ENCODE data around the gene CHTF18.
"Not testable (repeated sequence)": the region's sequence is repeated elsewhere in the genome, so short reads cannot be mapped to it uniquely, and the experiment has no call there.

DNA sequence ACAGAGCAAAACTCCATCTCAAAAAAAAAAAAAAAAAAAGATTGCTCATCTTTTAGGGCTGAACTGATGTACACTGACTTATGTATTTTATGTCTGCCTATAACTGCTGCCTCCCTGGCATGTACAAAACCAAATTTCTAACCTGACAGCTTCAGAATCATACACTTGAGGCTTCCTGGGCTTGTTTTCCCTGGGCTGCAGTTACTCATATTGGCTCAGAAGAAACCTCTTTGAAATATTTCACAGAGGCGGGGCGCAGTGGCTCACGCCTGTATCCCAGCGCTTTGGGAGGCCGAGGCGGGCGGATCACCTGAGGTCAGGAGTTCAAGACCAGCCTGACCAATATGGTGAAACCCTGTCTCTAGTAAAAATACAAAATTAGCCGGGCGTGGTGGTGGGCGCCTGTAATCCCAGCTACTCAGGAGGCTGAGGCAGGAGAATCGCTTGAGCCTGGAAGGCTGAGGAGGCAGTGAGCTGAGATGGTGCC is 34.3 kb upstream of the CHTF18 start:
- not testable (repeated sequence) for TF ChIP-seq EZH2phosphoT487 (IDR thresholded peaks at IDR 0.05; ENCODE audit: unreplicated experiment); POLR2AphosphoS5 (IDR thresholded peaks at IDR 0.05; ENCODE audit: low read depth); NANOG (IDR thresholded peaks at IDR 0.05; ENCODE audit: borderline replicate concordance); CREB1 (CRISPR knock-in tag; IDR thresholded peaks at IDR 0.05; ENCODE audit: low read depth); EZH2 (IDR thresholded peaks at IDR 0.05; ENCODE audit: low read depth, unreplicated experiment); JUNB (IDR thresholded peaks at IDR 0.05; ENCODE audit: unreplicated experiment); STAT1 (IDR thresholded peaks at IDR 0.05; ENCODE audit: unreplicated experiment); ZNF114 (CRISPR knock-in tag; IDR thresholded peaks at IDR 0.05); ZNF331 (CRISPR knock-in tag; IDR thresholded peaks at IDR 0.05; ENCODE audit: low read depth)
- TF ChIP-seq, protein P1, sequence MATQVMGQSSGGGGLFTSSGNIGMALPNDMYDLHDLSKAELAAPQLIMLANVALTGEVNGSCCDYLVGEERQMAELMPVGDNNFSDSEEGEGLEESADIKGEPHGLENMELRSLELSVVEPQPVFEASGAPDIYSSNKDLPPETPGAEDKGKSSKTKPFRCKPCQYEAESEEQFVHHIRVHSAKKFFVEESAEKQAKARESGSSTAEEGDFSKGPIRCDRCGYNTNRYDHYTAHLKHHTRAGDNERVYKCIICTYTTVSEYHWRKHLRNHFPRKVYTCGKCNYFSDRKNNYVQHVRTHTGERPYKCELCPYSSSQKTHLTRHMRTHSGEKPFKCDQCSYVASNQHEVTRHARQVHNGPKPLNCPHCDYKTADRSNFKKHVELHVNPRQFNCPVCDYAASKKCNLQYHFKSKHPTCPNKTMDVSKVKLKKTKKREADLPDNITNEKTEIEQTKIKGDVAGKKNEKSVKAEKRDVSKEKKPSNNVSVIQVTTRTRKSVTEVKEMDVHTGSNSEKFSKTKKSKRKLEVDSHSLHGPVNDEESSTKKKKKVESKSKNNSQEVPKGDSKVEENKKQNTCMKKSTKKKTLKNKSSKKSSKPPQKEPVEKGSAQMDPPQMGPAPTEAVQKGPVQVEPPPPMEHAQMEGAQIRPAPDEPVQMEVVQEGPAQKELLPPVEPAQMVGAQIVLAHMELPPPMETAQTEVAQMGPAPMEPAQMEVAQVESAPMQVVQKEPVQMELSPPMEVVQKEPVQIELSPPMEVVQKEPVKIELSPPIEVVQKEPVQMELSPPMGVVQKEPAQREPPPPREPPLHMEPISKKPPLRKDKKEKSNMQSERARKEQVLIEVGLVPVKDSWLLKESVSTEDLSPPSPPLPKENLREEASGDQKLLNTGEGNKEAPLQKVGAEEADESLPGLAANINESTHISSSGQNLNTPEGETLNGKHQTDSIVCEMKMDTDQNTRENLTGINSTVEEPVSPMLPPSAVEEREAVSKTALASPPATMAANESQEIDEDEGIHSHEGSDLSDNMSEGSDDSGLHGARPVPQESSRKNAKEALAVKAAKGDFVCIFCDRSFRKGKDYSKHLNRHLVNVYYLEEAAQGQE (IDR thresholded peaks at IDR 0.05; ENCODE audit: unreplicated experiment) = not testable (repeated sequence)
- TF ChIP-seq, protein P2, sequence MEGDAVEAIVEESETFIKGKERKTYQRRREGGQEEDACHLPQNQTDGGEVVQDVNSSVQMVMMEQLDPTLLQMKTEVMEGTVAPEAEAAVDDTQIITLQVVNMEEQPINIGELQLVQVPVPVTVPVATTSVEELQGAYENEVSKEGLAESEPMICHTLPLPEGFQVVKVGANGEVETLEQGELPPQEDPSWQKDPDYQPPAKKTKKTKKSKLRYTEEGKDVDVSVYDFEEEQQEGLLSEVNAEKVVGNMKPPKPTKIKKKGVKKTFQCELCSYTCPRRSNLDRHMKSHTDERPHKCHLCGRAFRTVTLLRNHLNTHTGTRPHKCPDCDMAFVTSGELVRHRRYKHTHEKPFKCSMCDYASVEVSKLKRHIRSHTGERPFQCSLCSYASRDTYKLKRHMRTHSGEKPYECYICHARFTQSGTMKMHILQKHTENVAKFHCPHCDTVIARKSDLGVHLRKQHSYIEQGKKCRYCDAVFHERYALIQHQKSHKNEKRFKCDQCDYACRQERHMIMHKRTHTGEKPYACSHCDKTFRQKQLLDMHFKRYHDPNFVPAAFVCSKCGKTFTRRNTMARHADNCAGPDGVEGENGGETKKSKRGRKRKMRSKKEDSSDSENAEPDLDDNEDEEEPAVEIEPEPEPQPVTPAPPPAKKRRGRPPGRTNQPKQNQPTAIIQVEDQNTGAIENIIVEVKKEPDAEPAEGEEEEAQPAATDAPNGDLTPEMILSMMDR (conservative IDR thresholded peaks at IDR 0.05; ENCODE audit: low read depth in 2 of 2) = not testable (repeated sequence)
